K562 (cell line): Measurements from ENCODE around the gene TXNRD3.

Experiments
- CTCF ChIP-seq, 3 experiments: IDR thresholded peaks in 2 of 3; conservative IDR thresholded peaks in 1 of 3; 2 replicates each; pipeline ENCODE4 v1.5.1; 2011 to 2012; ENCODE audit warnings: low read length in 3 of 3, mild to moderate bottlenecking in 3 of 3, control low read depth in 2 of 3, improper control_type of control experiment in 1 of 3, inconsistent platforms in 1 of 3, low read depth in 1 of 3, mixed read lengths in 1 of 3, moderate library complexity in 1 of 3; ENCODE audit not compliant: insufficient read depth in 2 of 3
- EZH2 ChIP-seq: IDR thresholded peaks from 2 replicates; pipeline ENCODE4 v1.6.1; 2012; ENCODE audit warnings: low read depth, mild to moderate bottlenecking, inconsistent platforms, low read length, borderline replicate concordance
- FOXA1 ChIP-seq: fragments of 450-650 bp; IDR thresholded peaks from 2 replicates; pipeline ENCODE4 v1.6.1; 2016; ENCODE audit warnings: mild to moderate bottlenecking, borderline replicate concordance
- GATAD2A ChIP-seq: fragments of 450-650 bp; IDR thresholded peaks from 2 replicates; pipeline ENCODE4 v1.6.1; 2017
- JUN ChIP-seq, 2 experiments: sonication (generic) in 1 of 2; formaldehyde crosslinking in 1 of 2; IDR thresholded peaks; 2 replicates each; pipeline versions ENCODE4 v1.6.1 to v1.8.0; 2012 to 2022; ENCODE audit warnings: borderline replicate concordance in 2 of 2, mild to moderate bottlenecking in 2 of 2, improper control_type of control experiment in 1 of 2, low read depth in 1 of 2, low read length in 1 of 2, missing genetic modification reagents in 1 of 2
- MAZ ChIP-seq, 2 experiments: fragments of 450-650 bp in 1 of 2; sonication (generic) in 1 of 2; formaldehyde crosslinking; IDR thresholded peaks in 1 of 2; conservative IDR thresholded peaks in 1 of 2; 2 replicates each; pipeline versions ENCODE4 v1.4.0 to v1.5.0; 2020; ENCODE audit warnings: mild to moderate bottlenecking in 1 of 2, missing genetic modification reagents in 1 of 2
- NCOA1 ChIP-seq: fragments of 450-650 bp; IDR thresholded peaks from 2 replicates; pipeline ENCODE4 v1.6.1; 2016; ENCODE audit warnings: low read depth
- PCBP2 ChIP-seq: fragments of 200-400 bp; formaldehyde crosslinking; IDR thresholded peaks from 2 replicates; pipeline ENCODE4 v1.6.1; 2018; ENCODE audit warnings: low read length, low read depth, mild to moderate bottlenecking, moderate library complexity; ENCODE audit not compliant: poor library complexity, severe bottlenecking
- POU5F1 ChIP-seq: fragments of 150-350 bp; IDR thresholded peaks from 2 replicates; pipeline ENCODE4 v1.6.1; 2014; ENCODE audit warnings: borderline replicate concordance, low read length, low read depth, mild to moderate bottlenecking; ENCODE audit not compliant: partially characterized antibody
- RAD21 ChIP-seq, 2 experiments: fragments of 250-450 bp in 1 of 2; fragments of 450-650 bp in 1 of 2; sonication (Bioruptor Pico) in 1 of 2; formaldehyde crosslinking in 1 of 2; IDR thresholded peaks in 1 of 2; conservative IDR thresholded peaks in 1 of 2; 2 replicates each; pipeline versions ENCODE4 v1.4.0 to v1.8.0; 2020 to 2022; ENCODE audit warnings: mild to moderate bottlenecking in 2 of 2, moderate library complexity in 1 of 2
- SETDB1 ChIP-seq: IDR thresholded peaks from one replicate; pipeline ENCODE4 v1.6.1; 2012; ENCODE audit warnings: low read length, control low read depth, inconsistent platforms
- SMAD4 ChIP-seq: fragments of 250-450 bp; sonication (Bioruptor Pico); conservative IDR thresholded peaks from 2 replicates; pipeline ENCODE4 v1.8.0; 2021; ENCODE audit warnings: inconsistent platforms, mild to moderate bottlenecking, moderate library complexity
- SREBF2 ChIP-seq: sonication (generic); formaldehyde crosslinking; IDR thresholded peaks from 2 replicates; pipeline ENCODE4 v1.4.0; 2020; ENCODE audit warnings: mild to moderate bottlenecking, missing genetic modification reagents
- USF2 ChIP-seq: sonication (generic); formaldehyde crosslinking; IDR thresholded peaks from 2 replicates; pipeline ENCODE4 v1.5.0; 2020; ENCODE audit warnings: missing genetic modification reagents

- TF ChIP-seq SMAD4 (no peak), RAD21 (CRISPR knock-in tag; conservative IDR thresholded peaks at IDR 0.05 in 1 of 2, IDR thresholded peaks at IDR 0.05 in 1 of 2) (no peak), GATAD2A (no peak), PCBP2 (no peak), MAZ (CRISPR knock-in tag; conservative IDR thresholded peaks at IDR 0.05 in 1 of 2, IDR thresholded peaks at IDR 0.05 in 1 of 2) (no peak), EZH2 (no peak), FOXA1 (no peak), SETDB1 (no peak), CTCF (IDR thresholded peaks at IDR 0.05 in 2 of 3, conservative IDR thresholded peaks at IDR 0.05 in 1 of 3; ENCODE audit: insufficient read depth in 2 of 3, low read depth in 1 of 3, low read length in 3 of 3) (no peak), POU5F1 (no peak), SREBF2 (CRISPR knock-in tag) (no peak), JUN (IDR thresholded peaks at IDR 0.05; ENCODE audit: borderline replicate concordance, low read depth, low read length) (no peak), JUN (CRISPR knock-in tag; IDR thresholded peaks at IDR 0.05; ENCODE audit: borderline replicate concordance) (no peak), NCOA1 (no peak), USF2 (CRISPR knock-in tag) (no peak)
Measured at GRCh38 chr3:126666658-126667528, 12.0 kb upstream of the TXNRD3 start.
